MM.1S (cell line): Measurements from ENCODE around the gene NEXN.

Source experiments
- CTCF ChIP-seq: fragments of 300-600 bp; sonication (generic); IDR thresholded peaks from 2 replicates; pipeline ENCODE4 v1.5.1; 2016; ENCODE audit warnings: antibody characterized with exemption, low read length, mixed read lengths
- EZH2phosphoT487 ChIP-seq: fragments of 300-600 bp; sonication (generic); IDR thresholded peaks from 2 replicates; pipeline ENCODE4 v1.6.1; 2018; ENCODE audit warnings: antibody characterized with exemption, low read length

- TF ChIP-seq CTCF (no peak), EZH2phosphoT487 (no peak)
Measured at GRCh38 chr1:77990629-77991204, 102.3 kb downstream of the NEXN start.
